Measurements from ENCODE around the gene APCDD1. TPM values are rescaled to one million over a fixed set of nuclear protein-coding genes. Genes with fewer than 3 reads are reported as not detected.

Gene APCDD1
- total and polyA plus RNA-seq, 7 experiments from 2014 or later: 0.16 to 0.81 TPM; not detected in 5

DNA sequence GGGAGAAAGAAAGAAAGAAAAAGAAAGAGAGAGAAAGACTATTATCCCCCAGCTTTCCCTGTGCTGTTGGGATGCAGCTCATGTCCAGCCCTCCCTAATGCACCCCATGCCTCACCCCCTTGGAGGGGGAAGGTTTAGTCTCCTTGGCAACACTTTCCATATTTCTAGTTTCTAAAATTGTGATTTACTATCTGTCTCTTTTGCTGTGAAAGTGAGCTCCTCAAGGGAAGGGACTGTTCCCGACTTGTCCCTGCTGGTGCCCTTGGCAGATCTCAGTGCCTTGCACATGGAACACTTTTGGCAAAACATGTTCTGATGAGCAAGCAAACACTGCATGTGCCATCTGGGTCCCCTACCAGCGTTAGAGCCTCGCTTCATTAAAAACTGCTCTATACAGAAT is 59.6 kb downstream of the APCDD1 start:
- peaks cover 0 to 8% (median 0%) of the 10 kb centered on the region in 11 donors for H3K9me3 Mint-ChIP-seq
- no peak overlapping the region for H3K4me3 Mint-ChIP-seq
- peaks cover 0 to 4% (median 0%) of the 10 kb centered on the region in 7 donors for H3K4me1 Mint-ChIP-seq
- CTCF ChIA-PET: no interaction called here
- H3K36me3 ChIP-seq (ENCODE audit: control insufficient read depth in 2 of 3, insufficient read depth in 3 of 3, low read length in 3 of 3): no peaks in the 10 kb centered on the region
- DNase-seq (no peak), ATAC-seq (no peak)
- no peaks in the 10 kb centered on the region for H3K9me3 ChIP-seq (ENCODE audit: control insufficient read depth in 2 of 3, low read length in 3 of 3)
- H3K36me3 Mint-ChIP-seq: no peaks in the 10 kb centered on the region
- H3K27ac ChIP-seq (ENCODE audit: low read depth, low read length): no peak overlapping the region
- peaks cover 0 to 3% of the 10 kb centered on the region in 2 donors for H3K27me3 ChIP-seq (ENCODE audit: control insufficient read depth in 2 of 2, insufficient read depth in 2 of 2, low read length in 2 of 2)
- POLR2A ChIA-PET: no interaction called here
- H3K4me1 ChIP-seq (ENCODE audit: control insufficient read depth in 2 of 2, insufficient read depth in 2 of 2, low read length in 2 of 2): no peaks in the 10 kb centered on the region
- no peak overlapping the region for H3K4me3 ChIP-seq (ENCODE audit: low read length)
- H3K27ac Mint-ChIP-seq: no peak overlapping the region
- peaks cover 35 to 51% (median 38%) of the 10 kb centered on the region in 5 donors for H3K27me3 Mint-ChIP-seq
- intact Hi-C loops (cut with micrococcal nuclease): no loop called here

DNA sequence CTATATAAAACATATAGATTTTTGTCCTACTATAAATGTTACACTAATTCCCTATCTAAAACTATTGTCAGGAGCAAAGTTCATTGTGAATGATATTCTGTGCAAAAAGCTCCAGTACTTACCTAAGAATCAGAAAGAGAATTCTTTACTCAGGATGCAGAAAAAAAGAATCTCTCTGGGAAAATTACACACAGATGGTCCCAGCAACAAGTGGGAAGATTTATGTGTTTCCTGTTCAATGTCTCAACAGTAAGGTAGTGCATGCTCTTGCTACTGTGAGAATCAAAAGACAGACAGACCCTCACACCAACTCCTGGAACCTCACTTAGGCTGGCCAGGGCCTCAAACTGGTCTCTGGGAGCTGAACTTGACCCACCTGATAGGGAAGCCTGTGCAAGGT is 60.2 kb downstream of the APCDD1 start:
- intact Hi-C loops (cut with micrococcal nuclease): no loop called here
- CTCF ChIA-PET: no interaction called here
- no peak overlapping the region for H3K27ac ChIP-seq (ENCODE audit: low read depth, low read length)
- POLR2A ChIA-PET: no interaction called here
- H3K27me3 ChIP-seq (ENCODE audit: control insufficient read depth in 2 of 2, insufficient read depth in 2 of 2, low read length in 2 of 2): peaks cover 0 to 3% of the 10 kb centered on the region in 2 donors
- H3K9me3 Mint-ChIP-seq: peaks cover 0 to 6% (median 0%) of the 10 kb centered on the region in 11 donors
- H3K4me3 Mint-ChIP-seq: no peak overlapping the region
- no peaks in the 10 kb centered on the region for H3K36me3 ChIP-seq (ENCODE audit: control insufficient read depth in 2 of 3, insufficient read depth in 3 of 3, low read length in 3 of 3)
- H3K36me3 Mint-ChIP-seq: no peaks in the 10 kb centered on the region
- H3K4me1 ChIP-seq (ENCODE audit: control insufficient read depth in 2 of 2, insufficient read depth in 2 of 2, low read length in 2 of 2): no peaks in the 10 kb centered on the region
- DNase-seq (no peak), ATAC-seq (no peak)
- no peak overlapping the region for H3K27ac Mint-ChIP-seq
- H3K4me1 Mint-ChIP-seq: peaks cover 0 to 4% (median under 1%) of the 10 kb centered on the region in 7 donors
- H3K4me3 ChIP-seq (ENCODE audit: low read length): no peak overlapping the region
- peaks cover 39 to 56% (median 43%) of the 10 kb centered on the region in 5 donors for H3K27me3 Mint-ChIP-seq
- H3K9me3 ChIP-seq (ENCODE audit: control insufficient read depth in 2 of 3, low read length in 3 of 3): no peaks in the 10 kb centered on the region

DNA sequence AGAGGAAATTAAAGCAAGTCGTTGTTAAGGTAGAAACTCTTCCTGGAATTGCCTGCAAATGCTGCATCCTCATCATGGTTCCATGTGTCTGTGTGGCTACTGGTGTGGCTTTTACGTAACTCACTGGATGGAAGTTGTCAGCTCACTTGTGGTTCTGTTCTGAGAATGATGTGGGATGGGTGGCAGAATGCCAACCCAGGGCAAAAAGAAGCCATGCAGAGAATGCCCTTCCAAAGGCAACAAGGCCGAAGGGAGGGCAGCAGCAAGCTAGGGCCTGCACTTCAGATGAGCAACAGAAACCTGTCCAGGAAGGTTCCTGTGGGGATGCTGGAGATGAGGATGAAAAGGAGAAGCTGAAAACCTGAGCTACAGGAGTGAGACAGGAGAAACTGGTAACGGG is 61.0 kb downstream of the APCDD1 start:
- Mint-ChIP-seq H3K27ac (no peak overlapping the region), H3K27me3 (peaks cover 39 to 60% (median 46%) of the 10 kb centered on the region in 5 donors), H3K36me3 (no peaks in the 10 kb centered on the region), H3K4me3 (no peak overlapping the region), H3K4me1 (peaks cover 0 to 8% (median 4%) of the 10 kb centered on the region in 7 donors), H3K9me3 (peaks cover 0 to 4% (median 0%) of the 10 kb centered on the region in 11 donors)
- ChIA-PET CTCF (no interaction called here), POLR2A (no interaction called here)
- ATAC-seq: no peak
- H3K27ac ChIP-seq (ENCODE audit: low read depth, low read length): no peak overlapping the region
- no peaks in the 10 kb centered on the region for H3K9me3 ChIP-seq (ENCODE audit: control insufficient read depth in 2 of 3, low read length in 3 of 3)
- H3K27me3 ChIP-seq (ENCODE audit: control insufficient read depth in 2 of 2, insufficient read depth in 2 of 2, low read length in 2 of 2): peaks cover 0 to 3% of the 10 kb centered on the region in 2 donors
- no peaks in the 10 kb centered on the region for H3K4me1 ChIP-seq (ENCODE audit: control insufficient read depth in 2 of 2, insufficient read depth in 2 of 2, low read length in 2 of 2)
- intact Hi-C loops (cut with micrococcal nuclease): no loop called here
- no peak overlapping the region for H3K4me3 ChIP-seq (ENCODE audit: low read length)
- DNase-seq: no peak
- no peaks in the 10 kb centered on the region for H3K36me3 ChIP-seq (ENCODE audit: control insufficient read depth in 2 of 3, insufficient read depth in 3 of 3, low read length in 3 of 3)

DNA sequence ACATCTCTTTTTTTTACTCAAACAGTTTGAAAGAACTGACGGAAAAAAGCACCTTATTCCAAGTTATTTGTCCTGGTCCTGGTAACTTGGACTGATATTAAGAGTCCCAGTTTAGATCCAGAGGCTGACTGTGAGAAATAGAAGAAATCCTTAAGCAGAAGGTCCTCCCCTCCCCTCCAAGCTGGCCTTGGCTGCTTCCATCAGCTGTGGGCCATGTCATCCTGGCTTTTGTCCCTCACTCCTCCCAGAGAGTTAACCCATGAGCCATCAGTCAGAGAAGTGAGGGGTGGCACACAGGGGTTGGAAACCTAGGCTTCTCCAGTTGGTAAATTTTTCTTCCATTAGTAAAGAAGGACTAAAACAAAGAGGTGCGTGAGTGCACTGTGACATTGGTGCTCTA is 61.6 kb downstream of the APCDD1 start:
- Mint-ChIP-seq H3K27me3 (peaks cover 39 to 60% (median 46%) of the 10 kb centered on the region in 5 donors), H3K36me3 (no peaks in the 10 kb centered on the region), H3K27ac (no peak overlapping the region), H3K4me3 (no peak overlapping the region), H3K4me1 (peaks cover 0 to 8% (median 4%) of the 10 kb centered on the region in 7 donors), H3K9me3 (peaks cover 0 to 4% (median 0%) of the 10 kb centered on the region in 11 donors)
- ChIA-PET CTCF (no interaction called here), POLR2A (no interaction called here)
- DNase-seq: no peak
- Histone ChIP-seq H3K9me3 (ENCODE audit: control insufficient read depth in 2 of 3, low read length in 3 of 3) (no peaks in the 10 kb centered on the region), H3K4me3 (ENCODE audit: low read length) (no peak overlapping the region), H3K36me3 (ENCODE audit: control insufficient read depth in 2 of 3, insufficient read depth in 3 of 3, low read length in 3 of 3) (no peaks in the 10 kb centered on the region), H3K27me3 (ENCODE audit: control insufficient read depth in 2 of 2, insufficient read depth in 2 of 2, low read length in 2 of 2) (peaks cover 0 to 3% of the 10 kb centered on the region in 2 donors), H3K4me1 (ENCODE audit: control insufficient read depth in 2 of 2, insufficient read depth in 2 of 2, low read length in 2 of 2) (no peaks in the 10 kb centered on the region), H3K27ac (ENCODE audit: low read depth, low read length) (no peak overlapping the region)
- ATAC-seq: no peak
- intact Hi-C loops (cut with micrococcal nuclease): no loop called here

DNA sequence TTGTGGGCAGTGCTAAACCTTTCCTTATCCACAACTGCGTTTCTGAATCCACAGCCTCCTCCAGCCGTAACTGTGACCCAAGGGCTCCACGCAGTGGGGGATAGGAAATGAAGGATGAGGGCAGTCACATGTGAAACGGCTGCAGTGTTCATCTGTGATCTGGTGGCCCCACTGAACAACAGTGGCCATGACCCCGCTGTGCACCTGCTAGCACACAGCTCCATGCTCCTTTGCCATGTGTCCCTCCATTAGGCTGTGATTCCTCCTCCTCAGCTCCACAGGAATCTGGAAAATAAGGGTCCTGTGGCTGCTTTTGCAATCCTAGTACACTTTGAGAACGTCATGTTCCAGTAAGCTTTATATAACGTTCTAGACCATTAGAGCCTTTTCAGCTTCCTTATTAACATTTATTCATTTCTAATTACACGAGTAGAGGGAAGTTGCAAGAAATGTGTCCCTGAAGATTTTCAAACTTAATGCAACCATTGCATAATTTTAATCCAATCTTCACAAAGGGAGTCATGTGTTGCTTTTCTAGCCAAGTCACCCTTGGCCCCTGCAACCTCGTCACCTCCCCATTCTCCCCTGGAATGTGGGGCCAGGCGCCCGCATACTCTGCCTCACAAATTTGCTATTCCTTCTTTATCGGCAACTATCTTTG is 64.3 kb downstream of the APCDD1 start:
- H3K4me3 Mint-ChIP-seq: no peak overlapping the region
- peaks cover 0 to 3% of the 10 kb centered on the region in 2 donors for H3K27me3 ChIP-seq (ENCODE audit: control insufficient read depth in 2 of 2, insufficient read depth in 2 of 2, low read length in 2 of 2)
- ChIA-PET CTCF (interaction anchor here (1.1 to 4.0 kb wide), 3 partner anchors 545 to 548 kb away, joined by 3 to 25 read pairs (median 5); no protein-coding TSS in a partner anchor), POLR2A (no interaction called here)
- H3K27ac ChIP-seq (ENCODE audit: low read depth, low read length): no peak overlapping the region
- intact Hi-C loops (cut with micrococcal nuclease): no loop called here
- no peak overlapping the region for H3K4me3 ChIP-seq (ENCODE audit: low read length)
- no peaks in the 10 kb centered on the region for H3K9me3 ChIP-seq (ENCODE audit: control insufficient read depth in 2 of 3, low read length in 3 of 3)
- H3K36me3 ChIP-seq (ENCODE audit: control insufficient read depth in 2 of 3, insufficient read depth in 3 of 3, low read length in 3 of 3): no peaks in the 10 kb centered on the region
- H3K36me3 Mint-ChIP-seq: no peaks in the 10 kb centered on the region
- DNase-seq: no peak
- peaks cover 0 to 8% (median 4%) of the 10 kb centered on the region in 7 donors for H3K4me1 Mint-ChIP-seq
- H3K4me1 ChIP-seq (ENCODE audit: control insufficient read depth in 2 of 2, insufficient read depth in 2 of 2, low read length in 2 of 2): no peaks in the 10 kb centered on the region
- peaks cover 0 to 4% (median 0%) of the 10 kb centered on the region in 11 donors for H3K9me3 Mint-ChIP-seq
- no peak overlapping the region for H3K27ac Mint-ChIP-seq
- H3K27me3 Mint-ChIP-seq: peaks cover 31 to 55% (median 32%) of the 10 kb centered on the region in 5 donors
- ATAC-seq: peak; percentile 13

DNA sequence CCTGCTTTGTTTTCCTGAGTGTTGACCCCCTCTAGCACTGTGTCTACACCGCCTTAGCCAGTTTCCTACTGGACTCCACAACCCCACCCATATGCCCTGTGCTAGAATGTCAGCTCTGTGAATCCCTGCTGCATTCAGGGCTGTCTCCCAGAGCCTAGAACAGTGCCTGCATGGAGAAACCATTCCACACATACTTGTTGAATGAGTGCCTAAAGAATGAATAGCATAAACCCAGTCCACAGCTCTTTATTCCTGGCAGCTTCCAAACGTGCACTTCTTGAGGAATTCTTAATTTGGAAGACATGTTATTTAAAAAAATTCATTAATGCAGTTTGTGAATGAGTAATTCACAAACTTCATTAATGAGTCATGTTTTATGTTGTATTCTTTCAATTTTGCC is 64.9 kb downstream of the APCDD1 start:
- Mint-ChIP-seq H3K4me1 (peaks cover 1 to 11% (median 5%) of the 10 kb centered on the region in 7 donors), H3K27ac (no peak overlapping the region), H3K36me3 (no peaks in the 10 kb centered on the region), H3K4me3 (no peak overlapping the region), H3K9me3 (peaks cover 0 to 4% (median 0%) of the 10 kb centered on the region in 11 donors), H3K27me3 (peaks cover 25 to 51% (median 30%) of the 10 kb centered on the region in 5 donors)
- Histone ChIP-seq H3K27me3 (ENCODE audit: control insufficient read depth in 2 of 2, insufficient read depth in 2 of 2, low read length in 2 of 2) (peaks cover 0 to 3% of the 10 kb centered on the region in 2 donors), H3K36me3 (ENCODE audit: control insufficient read depth in 2 of 3, insufficient read depth in 3 of 3, low read length in 3 of 3) (no peaks in the 10 kb centered on the region), H3K27ac (ENCODE audit: low read depth, low read length) (no peak overlapping the region), H3K9me3 (ENCODE audit: control insufficient read depth in 2 of 3, low read length in 3 of 3) (no peaks in the 10 kb centered on the region), H3K4me1 (ENCODE audit: control insufficient read depth in 2 of 2, insufficient read depth in 2 of 2, low read length in 2 of 2) (no peaks in the 10 kb centered on the region), H3K4me3 (ENCODE audit: low read length) (no peak overlapping the region)
- ChIA-PET POLR2A (no interaction called here), CTCF (interaction anchor here (4.0 kb wide), 1 partner anchor 548 kb away, joined by 25 read pairs; no protein-coding TSS in a partner anchor)
- DNase-seq (no peak), ATAC-seq (peak; percentile 18)
- intact Hi-C loops (cut with micrococcal nuclease): no loop called here
